ENCODE results near the gene DDX23.

Gene DDX23

DNA sequence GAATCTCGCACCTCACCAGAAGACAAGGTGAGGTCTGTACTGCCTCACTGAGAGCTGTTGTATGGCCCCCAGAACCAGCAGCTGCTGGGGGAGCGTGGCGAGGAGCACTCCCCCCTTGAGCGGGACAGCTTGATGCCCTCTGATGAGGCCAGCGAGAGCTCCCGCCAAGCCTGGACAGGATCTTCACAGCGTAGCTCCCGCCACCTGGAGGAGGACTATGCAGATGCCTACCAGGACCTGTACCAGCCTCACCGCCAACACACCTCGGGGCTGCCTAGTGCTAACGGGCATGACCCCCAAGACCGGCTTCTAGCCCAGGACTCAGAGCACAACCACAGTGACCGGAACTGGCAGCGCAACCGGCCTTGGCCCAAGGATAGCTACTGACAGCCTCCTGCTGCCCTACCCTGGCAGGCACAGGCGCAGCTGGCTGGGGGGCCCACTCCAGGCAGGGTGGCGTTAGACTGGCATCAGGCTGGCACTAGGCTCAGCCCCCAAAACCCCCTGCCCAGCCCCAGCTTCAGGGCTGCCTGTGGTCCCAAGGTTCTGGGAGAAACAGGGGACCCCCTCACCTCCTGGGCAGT is 24.4 kb downstream of the DDX23 start:
- no peak overlapping the region for H3K4me3 ChIP-seq (ENCODE audit: low read depth, low read length)
- no peak for DNase-seq (ENCODE audit: low read depth)

DNA sequence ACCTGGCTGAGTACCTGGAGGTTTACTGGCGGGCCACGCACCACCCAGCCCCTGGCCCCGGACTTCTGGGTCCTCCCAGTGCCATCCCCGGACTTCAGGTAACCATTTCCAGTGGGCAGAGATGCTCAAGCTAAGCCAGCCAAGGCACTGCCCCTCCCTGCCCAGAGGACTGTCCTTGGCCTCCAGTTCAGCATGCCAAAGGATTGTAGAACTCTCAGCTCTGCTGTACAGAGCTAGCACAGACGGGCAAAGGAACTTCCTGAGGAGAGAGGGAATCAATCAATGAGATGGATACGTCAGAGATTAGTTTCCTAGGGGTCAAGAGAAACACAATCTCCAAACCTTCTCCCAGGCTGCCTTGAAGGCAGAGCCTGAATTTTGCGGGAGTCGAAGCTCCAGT is 24.9 kb downstream of the DDX23 start:
- H3K4me3 ChIP-seq (ENCODE audit: low read depth, low read length): no peak overlapping the region
- no peak for DNase-seq (ENCODE audit: low read depth)

- no peak for DNase-seq (ENCODE audit: low read depth)
Measured at GRCh38 chr12:48826209-48826855, 25.6 kb downstream of the DDX23 start.

GRCh38 chr12:48824905-48825304 is 27.1 kb downstream of the DDX23 start:
- no peak overlapping the region for H3K4me3 ChIP-seq (ENCODE audit: low read depth, low read length)
- DNase-seq (ENCODE audit: low read depth): no peak

More at GRCh38 chr12:48826209-48826855, 25.6 kb downstream of the DDX23 start:
- H3K4me3 ChIP-seq (ENCODE audit: low read depth, low read length): no peak overlapping the region

DNA sequence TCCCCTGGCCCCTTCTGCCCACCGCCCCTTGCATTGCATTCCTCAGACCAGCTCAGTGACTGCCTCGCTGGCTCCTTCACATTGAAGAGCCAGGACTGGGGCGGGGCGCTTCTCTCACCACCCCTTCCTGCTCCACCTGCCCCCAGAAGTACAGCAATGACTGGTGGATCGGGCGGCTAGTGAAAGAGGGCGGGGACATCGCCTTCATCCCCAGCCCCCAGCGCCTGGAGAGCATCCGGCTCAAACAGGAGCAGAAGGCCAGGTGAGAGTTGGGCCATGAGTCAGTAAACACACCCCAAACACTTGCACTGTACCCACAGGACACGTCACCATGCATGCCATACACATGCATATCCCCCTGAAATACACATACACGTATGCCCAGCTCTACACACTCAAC is 27.9 kb downstream of the DDX23 start:
- DNase-seq (ENCODE audit: low read depth): no peak

GRCh38 chr12:48823281-48823680 is 28.7 kb downstream of the DDX23 start:
- H3K4me3 ChIP-seq (ENCODE audit: low read depth, low read length): no peak overlapping the region
- DNase-seq (ENCODE audit: low read depth): no peak

More for the DNA sequence above, 27.9 kb downstream of the DDX23 start:
- H3K4me3 ChIP-seq (ENCODE audit: low read depth, low read length): no peak overlapping the region

GRCh38 chr12:48822711-48823110 is 29.3 kb downstream of the DDX23 start:
- no peak overlapping the region for H3K4me3 ChIP-seq (ENCODE audit: low read depth, low read length)
- DNase-seq (ENCODE audit: low read depth): no peak

GRCh38 chr12:48822139-48822538 is 29.8 kb downstream of the DDX23 start:
- no peak overlapping the region for H3K4me3 ChIP-seq (ENCODE audit: low read depth, low read length)
- DNase-seq (ENCODE audit: low read depth): no peak

GRCh38 chr12:48819986-48820725 is 31.8 kb downstream of the DDX23 start:
- H3K4me3 ChIP-seq (ENCODE audit: low read depth, low read length): no peak overlapping the region
- no peak for DNase-seq (ENCODE audit: low read depth)

- H3K4me3 ChIP-seq (ENCODE audit: low read depth, low read length): peak overlapping the region; percentile 65
- no peak for DNase-seq (ENCODE audit: low read depth)
Measured at GRCh38 chr12:48818831-48819590, 33.0 kb downstream of the DDX23 start.

- H3K4me3 ChIP-seq (ENCODE audit: low read depth, low read length): peak within 1 kb of the TSS; percentile 65
- no peak for DNase-seq (ENCODE audit: low read depth)
Measured at GRCh38 chr12:48817873-48818830, 33.8 kb downstream of the DDX23 start, which contains the start of gene CACNB3. Gene CACNB3, plus strand, starts transcription at chr12:48818496. Its CDS starts 434 bp downstream, at chr12:48818930.

DNA sequence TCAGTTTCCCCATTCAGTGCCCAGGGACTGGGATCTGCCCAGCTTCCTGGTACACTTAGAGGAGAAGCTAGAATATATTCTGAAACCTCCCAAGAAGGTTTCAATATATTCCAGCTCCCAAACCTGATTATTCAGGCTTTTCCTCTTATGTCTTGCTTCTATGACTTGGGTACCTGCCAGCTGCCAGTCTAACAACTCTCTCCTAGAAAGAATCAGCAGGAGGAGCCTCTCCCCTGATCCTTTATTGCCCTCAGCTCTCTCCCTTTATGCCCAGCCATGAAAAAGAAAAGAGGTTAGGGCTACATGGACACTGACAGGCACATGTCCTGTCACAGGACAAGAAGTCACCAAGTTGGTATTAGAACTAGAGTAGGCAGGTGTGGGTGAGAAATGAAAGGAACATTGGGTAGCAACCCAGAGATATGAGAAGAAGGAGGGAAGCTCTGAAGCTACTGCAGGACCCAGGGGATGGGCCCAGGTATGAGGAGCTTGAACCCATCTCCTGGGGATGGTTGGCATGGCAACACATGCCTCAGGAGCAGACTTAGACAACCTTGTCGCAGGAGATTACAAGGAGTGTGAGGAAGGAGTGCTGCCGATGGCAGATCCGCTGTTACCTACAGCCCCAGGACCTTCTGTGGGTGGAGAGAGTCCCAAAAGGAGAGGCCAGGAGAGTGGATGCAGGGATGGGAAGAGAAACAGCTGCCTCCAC is 35.7 kb downstream of the DDX23 start:
- H3K4me3 ChIP-seq (ENCODE audit: low read depth, low read length): peak overlapping the region; percentile 90
- DNase-seq (ENCODE audit: low read depth): no peak

GRCh38 chr12:48815126-48816110 is 36.5 kb downstream of the DDX23 start:
- DNase-seq (ENCODE audit: low read depth): peak; percentile 51
- peak overlapping the region; percentile 90 for H3K4me3 ChIP-seq (ENCODE audit: low read depth, low read length)

DNA sequence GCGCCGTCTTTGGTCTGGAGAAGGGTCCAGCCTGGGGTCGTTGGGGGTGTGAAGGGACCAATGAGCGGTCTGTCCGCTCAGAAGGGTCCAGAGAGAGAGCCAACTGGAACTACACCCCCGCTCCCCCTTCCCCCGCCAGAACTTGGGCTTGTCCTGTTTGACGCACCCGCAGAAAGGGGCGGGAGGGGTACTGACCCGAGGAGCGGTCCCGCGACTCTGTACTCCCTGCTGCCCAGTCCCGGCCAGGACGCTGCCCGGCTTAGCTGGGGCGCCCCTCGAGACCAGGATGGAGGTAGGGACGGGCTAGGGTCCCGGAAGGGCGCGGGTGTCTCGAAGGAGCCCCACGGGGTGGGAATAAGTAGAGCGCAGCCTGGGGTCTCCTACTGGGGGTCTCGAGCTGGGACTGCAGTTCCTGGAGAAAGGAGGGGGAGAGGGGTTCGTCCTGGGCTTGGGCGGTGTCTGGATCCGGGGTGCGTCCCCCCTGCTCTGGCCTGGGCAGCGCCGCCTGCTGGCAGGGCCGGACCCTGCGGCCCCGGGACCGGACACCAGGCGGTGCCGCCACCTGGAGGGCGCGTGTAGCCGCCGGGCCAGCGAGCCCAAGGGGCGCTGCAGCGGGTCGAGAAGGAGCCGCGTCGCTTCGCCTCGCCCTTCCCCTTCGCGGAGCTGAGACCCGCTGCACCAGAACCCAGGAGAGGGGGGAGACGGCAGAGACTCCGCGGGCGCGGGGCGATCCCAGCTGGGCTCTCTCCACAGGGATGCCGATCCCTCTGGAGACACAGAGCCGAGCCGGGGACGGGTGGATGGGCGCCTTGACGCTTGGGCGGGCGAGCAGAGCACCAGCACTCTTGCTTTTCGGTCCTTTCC is 37.5 kb downstream of the DDX23 start:
- H3K4me3 ChIP-seq (ENCODE audit: low read depth, low read length): peak overlapping the region; percentile 90
- no peak for DNase-seq (ENCODE audit: low read depth)

GRCh38 chr12:48813465-48814261 is 38.3 kb downstream of the DDX23 start:
- peak overlapping the region; percentile 90 for H3K4me3 ChIP-seq (ENCODE audit: low read depth, low read length)
- no peak for DNase-seq (ENCODE audit: low read depth)
